Measurements from ENCODE around the gene CEP170B.

GRCh38 chr14:104863923-104864266 lies 1.2 kb upstream of the CEP170B start:
- TF ChIP-seq CTCF (conservative IDR thresholded peaks at IDR 0.05 in 1 of 2, IDR thresholded peaks at IDR 0.05 in 1 of 2; ENCODE audit: extremely low read depth in 1 of 2, insufficient read depth in 1 of 2, low read depth in 1 of 2, low read length in 2 of 2) (no peak), EZH2 (IDR thresholded peaks at IDR 0.05; ENCODE audit: borderline replicate concordance, low read length) (no peak)

All from mammary epithelial cell (primary cell).